SK-N-DZ (cell line): Measurements from ENCODE around the gene OASL.
"Not testable (repeated sequence)": the region's sequence is repeated elsewhere in the genome, so short reads cannot be mapped to it uniquely, and the experiment has no call there.

Experiments
- DNase-seq: peaks from one replicate; pipeline ENCODE4 v3.0.0-alpha.2; 2015; ENCODE audit warnings: low spot score

The OASL gene

GRCh38 chr12:121059031-121059898 is 20.2 kb upstream of the OASL start:
- no peak for DNase-seq

DNA sequence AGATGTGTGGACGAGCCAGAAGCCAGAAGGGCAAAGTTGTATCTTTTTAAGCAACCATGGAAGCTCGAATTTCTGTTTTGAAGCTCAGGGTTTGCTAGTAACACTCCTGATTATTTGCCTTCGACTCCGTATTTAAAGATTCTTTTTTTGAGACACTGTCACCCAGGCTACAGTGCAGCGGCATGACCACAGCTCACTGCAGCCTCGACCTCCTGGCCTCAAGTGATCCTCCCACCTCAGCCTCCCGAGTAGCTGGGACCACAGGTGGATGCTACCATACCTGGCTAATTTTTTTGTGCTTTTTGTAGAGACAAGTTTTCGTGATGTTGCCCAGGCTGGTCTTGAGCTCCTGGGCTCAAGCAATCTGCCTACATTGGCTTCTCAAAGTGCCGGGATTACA is 18.7 kb upstream of the OASL start:
- DNase-seq = no peak

GRCh38 chr12:121053706-121054105 is 14.7 kb upstream of the OASL start:
- no peak for DNase-seq

- no peak for DNase-seq
These were observed 11.7 kb upstream of the OASL start for GRCh38 chr12:121050725-121051124.

DNA sequence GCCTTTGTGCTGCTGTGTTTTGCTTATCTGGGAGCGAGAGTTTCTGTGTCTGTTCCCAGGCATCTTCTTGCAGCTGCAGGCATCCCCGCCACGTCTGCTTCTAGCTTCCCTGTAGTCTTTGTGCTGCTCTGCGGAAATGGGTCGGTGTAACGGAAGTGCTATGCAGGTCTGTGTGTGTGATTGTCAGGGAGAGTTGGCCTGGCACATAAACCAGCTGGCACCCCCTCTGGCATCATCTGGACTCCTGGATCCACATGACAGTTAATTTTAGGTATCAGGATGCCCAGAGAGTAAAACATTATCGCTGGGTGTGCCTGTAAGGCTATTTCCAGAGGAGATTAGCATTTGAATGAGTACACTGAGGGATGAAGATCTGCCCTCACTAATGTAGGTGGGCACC is 9.4 kb upstream of the OASL start:
- DNase-seq = peak; percentile 28

DNA sequence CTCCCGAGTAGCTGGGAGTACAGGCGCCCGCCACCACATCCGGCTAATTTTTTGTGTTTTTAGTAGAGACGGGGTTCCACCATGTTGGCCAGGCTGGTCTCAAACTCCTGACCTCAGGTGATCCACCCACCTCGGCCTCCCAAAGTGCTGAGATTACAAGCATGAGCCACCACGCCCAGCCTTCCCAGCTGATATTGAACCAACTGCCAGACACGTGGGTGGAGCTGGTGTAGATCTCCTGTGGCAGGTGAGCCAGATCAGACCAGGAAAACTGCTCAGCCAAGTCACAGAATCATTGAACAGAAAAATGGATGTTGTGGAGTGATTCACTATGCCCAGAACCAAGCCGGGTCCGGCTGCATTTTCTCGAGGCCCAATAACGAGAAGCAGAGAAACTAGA is 8.4 kb upstream of the OASL start:
- DNase-seq = not testable (repeated sequence)

DNA sequence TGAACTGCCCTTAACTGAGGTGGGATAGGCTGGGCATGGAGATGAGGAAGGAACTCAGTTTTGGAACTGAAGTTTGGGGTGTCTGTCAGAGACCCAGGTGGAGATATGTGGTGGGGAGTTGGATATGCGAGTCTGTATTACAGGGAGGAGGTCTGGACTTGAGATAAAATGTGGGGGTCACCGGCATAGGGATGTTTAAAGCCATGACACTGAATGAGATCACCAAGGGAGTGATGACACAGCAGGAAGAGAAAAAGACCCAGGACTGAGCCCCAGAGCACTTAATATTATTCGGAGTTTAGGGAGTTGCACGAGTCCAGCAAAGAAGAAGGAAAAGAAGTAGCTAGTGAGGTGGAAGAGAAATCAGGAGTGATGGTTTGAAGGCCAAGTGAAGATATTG is 4.0 kb upstream of the OASL start:
- DNase-seq = no peak

DNA sequence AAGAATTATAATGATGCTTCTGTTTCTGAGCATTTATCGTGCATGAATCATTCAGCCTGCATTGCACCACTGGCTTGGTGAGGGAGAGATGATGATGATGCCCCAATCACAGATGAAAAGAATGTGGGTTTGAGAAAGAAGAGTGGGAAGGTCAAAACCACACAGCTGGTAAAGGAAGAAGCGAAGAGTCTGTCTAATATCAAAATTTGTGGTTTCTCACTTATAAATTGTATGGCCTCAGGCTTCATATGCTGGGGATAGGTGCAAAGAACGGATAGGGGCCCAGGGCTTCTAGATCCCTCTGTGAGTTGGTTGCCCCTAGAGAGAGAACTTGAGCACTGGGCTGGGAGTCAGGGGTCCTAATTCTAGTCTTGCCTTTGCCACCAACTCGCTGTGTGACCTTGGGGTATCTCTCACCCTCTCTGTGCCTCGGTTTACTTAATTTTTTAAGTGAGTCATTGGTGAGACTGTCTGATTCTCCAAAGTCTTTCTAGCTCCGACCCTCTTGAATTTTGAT is 2.2 kb downstream of the OASL start:
- DNase-seq = no peak

DNA sequence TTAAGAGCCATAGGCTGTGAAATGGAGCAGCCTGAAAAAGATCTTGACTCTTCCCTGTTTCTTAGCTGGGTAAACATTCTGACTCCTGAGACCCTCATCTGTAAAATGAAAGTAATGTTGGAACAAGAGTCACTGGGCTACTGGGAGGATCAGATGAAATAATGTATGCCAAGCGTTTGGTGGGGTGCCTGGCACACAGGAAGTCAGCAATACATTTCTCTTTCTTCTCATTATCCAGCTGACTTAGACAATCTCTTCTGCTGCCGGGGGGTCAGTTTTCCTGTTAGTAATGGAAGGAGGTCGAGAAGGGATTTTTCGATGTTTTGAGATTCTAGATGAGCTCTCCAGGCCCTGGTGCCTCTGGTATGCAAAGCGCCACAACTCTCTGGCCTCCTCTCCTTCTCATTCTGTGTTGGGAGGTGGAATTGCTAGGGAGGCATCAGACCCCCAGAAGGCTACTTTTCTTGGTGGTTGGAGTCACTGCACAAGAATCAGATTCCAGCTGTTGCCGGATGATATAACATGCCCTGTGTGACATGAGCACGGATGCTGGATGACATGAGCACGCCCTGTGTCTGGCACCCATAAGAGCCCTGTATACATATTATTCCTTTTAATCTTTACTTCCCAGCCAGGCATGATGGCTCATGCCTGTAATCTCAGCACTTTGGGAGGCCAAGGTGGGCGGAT is 4.3 kb downstream of the OASL start:
- no peak for DNase-seq

DNA sequence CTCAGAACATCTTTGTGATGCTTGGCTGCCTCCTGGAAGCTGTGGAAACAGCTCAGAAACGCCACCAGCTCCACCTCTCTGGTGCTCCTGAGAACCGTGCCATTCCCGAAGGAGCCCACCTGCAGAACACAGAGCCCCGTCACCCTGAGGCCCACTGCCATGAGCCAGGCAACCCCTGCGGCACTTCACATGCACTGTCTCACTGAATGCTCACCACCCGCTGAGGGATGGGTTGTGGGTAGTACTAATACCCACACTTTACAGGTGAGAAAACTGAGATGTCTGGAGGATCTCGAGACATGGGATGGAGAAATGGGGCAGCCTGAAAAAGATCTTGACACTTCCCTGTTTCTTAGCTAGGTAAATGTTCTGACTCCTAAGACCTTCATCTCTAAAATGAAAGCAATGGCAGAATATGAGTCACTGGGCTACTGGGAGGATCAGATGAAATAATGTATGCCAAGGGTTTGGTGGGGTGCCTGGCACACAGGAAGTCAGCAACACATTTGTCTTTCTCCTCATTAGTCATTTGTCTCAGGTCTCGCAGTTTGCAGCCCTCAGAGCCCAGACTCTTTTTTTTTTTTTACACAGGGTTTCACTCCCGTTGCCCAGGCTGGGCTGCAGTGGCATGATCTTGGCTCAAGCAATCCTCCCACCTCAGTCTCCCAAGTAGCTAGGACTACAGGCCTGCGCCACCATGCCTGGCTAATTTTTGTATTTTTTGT is 5.3 kb downstream of the OASL start:
- DNase-seq = no peak

DNA sequence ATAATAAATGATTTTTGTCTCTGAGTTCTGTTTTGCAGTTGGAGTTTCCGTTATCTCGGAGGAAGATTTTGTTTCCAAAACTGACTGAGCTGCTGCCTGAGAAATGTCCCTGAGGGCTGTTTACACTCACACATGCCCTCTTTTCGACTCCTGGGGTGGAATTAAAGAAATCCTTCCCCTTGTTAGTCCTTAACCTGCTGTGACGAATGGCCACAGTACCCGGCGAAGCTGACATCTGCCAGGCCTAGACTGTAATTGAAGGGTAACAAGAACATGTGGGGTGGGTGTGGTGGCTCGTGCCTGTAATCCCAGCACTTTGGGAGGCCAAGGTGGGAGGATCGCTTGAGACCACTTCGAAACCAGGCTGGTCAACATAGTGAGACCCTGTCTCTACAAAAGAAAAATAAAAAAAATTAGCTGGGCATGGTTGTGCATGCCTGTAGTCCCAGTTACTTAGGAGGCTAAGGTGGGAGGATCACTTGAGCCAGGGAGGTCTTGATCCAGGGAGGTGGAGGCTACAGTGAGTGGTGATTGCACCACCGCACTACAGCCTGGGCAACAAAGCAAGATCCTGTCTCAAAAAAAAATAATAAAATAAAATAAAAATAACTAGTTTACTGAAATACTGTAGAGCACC is 8.4 kb downstream of the OASL start:
- DNase-seq = no peak

DNA sequence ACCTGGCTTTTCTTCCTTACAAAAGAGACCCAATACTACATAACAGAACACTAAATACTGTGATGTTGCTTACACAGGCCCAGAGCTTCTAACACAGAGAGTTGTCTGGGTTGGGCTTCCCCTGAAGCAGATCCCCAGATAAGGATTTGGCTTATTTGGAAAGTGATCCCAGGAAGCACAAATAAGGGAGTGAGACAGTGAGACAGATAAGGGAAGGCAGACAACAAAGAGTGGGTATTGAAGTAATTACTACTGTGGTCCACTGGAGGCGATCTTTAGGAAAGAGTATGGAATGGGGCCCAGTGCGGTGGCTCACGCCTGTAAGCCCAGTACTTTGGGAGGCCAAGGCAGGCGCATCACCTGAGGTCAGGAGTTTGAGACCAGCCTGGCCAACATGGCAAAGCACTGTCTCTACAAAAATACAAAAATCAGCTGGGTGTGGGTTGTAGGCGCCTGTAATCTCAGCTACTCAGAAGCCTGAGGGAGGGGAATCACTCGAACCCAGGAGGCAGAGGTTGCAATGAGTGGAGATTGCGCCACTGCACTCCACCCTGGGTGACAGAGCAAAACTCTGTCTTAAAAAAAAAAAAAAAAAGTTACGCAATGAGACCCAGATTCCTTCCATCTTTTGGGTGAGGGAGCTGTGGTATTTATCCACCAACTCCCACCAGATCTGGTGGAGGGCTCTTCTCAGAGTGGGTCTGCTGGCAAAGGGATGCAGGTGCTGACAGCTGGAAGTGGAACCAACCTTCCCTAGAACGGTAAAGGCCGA is 12.6 kb downstream of the OASL start:
- DNase-seq = peak; percentile 39

DNA sequence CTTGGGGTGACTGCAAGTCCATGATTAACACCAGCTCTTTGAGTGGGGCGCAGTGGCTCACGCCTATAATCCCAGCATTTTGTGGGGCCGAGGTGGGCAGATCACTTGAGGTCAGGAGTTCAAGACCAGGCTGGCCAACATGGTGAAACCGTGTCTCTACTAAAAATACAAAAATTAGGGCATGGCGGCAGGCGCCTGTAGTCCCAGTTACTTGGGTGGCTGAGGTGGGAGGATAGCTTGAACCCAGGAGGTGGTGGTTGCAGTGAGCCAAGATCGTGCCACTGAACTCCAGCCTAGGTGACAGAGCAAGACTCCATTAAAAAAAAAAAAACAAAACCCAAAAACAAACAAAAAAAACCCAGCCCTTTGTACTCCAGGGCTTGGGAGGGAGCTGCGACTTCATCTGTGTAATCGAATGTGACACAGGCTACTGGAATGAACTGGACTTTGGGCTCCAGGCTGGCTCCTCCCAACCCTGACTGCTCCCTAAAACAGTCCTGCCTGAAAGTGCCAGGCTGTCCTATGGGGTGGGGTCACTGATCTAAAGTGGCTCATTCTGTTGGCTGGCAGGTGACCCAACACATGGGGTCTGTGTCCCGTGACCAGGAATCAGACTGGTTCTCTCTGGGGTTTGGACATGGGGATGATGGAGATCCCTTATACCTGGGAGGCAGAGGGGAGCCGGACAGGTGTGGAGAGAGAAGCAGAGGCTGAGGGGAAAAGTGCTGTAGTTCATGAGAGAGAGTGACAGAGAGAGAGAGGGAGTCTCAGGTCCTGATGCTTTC is 13.4 kb downstream of the OASL start:
- no peak for DNase-seq

- DNase-seq = no peak
These were observed 15.2 kb downstream of the OASL start for GRCh38 chr12:121023799-121024198.

DNA sequence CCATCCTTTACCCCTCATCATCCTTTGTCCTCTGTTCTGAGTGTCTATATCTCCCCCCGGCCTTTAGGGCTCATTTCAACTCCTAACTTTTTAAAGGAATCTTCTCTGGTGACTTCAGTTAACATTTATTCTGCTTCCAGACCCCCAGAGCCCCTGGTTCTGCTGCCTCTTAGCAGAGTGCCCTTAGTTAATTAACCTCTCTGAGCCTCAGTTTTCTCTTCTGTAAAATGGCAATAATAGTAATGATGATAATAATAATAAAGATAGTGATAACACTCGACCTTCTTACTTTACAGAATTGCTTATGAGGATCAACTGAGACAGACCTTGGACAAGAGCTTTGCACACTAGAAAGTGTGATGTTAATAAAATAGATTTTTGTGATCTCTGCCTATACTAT is 16.3 kb downstream of the OASL start:
- DNase-seq = no peak

DNA sequence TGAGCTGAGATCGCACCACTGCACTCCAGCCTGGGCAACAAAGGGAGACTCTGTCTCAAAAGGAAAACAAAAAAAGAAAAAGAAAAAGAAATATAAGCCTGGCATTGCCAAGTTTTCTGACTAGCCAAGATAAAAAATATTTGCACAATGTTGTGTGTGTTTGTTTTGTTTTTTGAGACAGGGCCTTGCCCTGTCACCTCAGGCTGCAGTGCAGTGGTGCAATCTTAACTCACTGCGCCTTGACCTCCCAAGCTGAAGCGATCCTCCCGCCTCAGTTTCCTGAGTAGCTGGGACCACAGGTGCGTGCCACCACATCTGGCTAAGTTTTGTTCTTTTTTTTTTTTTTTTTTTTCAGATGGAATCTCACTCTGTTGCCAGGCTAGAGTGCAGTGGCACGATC is 17.3 kb downstream of the OASL start:
- DNase-seq = no peak

- no peak for DNase-seq
These were observed 20.0 kb downstream of the OASL start for GRCh38 chr12:121018860-121019617.

- DNase-seq = no peak
These were observed 21.0 kb downstream of the OASL start for GRCh38 chr12:121017966-121018491.
